GM20000 (cell line): ENCODE data around the gene DMAP1.

Experiments used
- DNase-seq: peaks from one replicate; pipeline ENCODE4 v3.0.0; 2012; ENCODE audit warnings: low spot score
- CTCF ChIP-seq: IDR thresholded peaks from 2 replicates; pipeline ENCODE4 v1.5.1; 2012; ENCODE audit warnings: mild to moderate bottlenecking, control low read depth; ENCODE audit errors: extremely low read depth, missing control alignments

DMAP1 gene

GRCh38 chr1:44220755-44221154 lies 7.5 kb downstream of the DMAP1 start:
- no peak for DNase-seq
- TF ChIP-seq CTCF = no peak

DNA sequence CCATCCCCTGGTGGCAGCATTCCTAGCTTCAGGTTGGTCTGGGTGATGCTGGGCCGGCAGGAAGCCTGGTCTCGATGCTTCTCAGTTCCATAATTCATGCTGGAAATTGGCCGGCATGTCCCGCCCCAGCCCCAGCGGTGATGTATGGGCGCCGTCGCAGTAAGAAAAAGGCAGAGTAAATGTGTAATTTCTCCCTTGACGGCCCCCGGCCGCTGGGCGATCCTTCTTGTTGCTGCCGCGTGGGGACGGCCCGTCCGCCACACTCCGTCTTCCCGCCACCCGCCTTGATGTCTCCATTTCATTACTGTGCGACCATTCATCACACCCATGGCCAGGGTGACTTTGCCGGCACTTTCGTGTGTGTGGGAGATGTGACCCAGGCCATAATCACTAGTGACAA lies 8.5 kb downstream of the DMAP1 start:
- TF ChIP-seq CTCF = no peak
- DNase-seq = no peak

GRCh38 chr1:44222397-44223186 lies 9.3 kb downstream of the DMAP1 start:
- no peak for DNase-seq
- no peak for TF ChIP-seq CTCF

DNA sequence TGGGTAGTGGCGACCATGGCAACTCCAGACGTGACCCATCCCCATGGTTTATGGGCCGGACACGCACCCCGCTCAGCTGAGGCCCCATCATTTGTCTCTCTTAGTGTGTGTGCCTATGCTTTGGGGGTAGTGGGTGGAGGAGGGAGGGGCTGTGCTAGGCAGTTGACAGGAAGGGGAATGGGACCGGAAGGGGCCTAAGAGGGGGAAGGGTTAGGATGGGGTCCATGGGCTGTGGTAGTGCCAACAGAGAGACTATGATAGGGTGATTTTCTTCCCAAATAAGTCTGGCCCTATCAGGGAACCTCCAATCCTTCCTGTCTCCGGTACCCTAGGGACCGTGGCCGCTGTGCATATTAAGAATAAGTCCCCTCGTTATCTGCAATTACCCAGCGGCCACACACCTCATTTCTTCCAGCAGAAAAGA lies 9.9 kb downstream of the DMAP1 start:
- DNase-seq = no peak
- no peak for TF ChIP-seq CTCF

GRCh38 chr1:44225761-44226160 lies 12.5 kb downstream of the DMAP1 start:
- no peak for DNase-seq
- no peak for TF ChIP-seq CTCF

- TF ChIP-seq CTCF = no peak
- DNase-seq = no peak
Measured at GRCh38 chr1:44227211-44227610, 13.9 kb downstream of the DMAP1 start.

DNA sequence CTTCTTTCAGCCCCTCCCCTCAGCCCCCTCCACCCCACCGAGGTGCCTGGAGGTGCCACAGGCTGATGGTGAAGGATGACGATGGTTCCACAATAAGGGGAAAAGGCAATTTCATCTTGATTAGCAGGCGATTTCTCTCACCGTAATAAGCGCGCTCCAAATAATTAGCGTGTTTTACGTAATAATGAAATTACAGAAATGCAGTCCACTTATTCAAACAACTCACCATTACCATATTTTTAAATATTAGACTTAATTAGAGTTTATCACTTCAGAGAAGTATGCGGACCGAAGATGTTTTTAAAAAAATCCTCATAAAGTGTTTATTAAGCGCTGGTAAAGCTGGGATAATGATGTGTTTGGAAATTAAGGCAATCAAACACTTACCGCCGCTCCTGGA lies 14.9 kb downstream of the DMAP1 start:
- no peak for DNase-seq
- TF ChIP-seq CTCF = no peak
